ENCODE measurements around the gene RAD51B.

DNA sequence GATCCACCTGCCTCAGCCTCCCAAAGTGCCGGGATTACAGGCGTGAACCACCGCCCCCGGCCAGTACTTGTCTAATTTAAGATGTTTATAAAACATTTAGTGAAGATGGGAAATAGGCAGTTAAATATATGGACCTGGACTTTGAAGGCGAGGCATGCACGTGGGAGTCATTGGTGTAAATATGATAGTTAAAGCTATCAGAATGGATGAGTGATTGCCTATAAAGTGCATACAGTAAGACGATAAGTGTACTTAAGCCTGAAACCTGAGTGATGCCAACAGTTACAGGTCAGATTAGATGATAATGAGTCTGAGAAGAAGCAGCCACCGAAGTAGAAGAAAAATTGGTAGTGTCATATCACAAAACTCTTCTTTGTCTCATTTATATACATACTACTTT, 11.5 kb downstream of the RAD51B start:
- TF ChIP-seq JUND (CRISPR knock-in tag; IDR thresholded peaks at IDR 0.05) (no peak), BCLAF1 (IDR thresholded peaks at IDR 0.05) (no peak), CTCF (CRISPR knock-in tag; IDR thresholded peaks at IDR 0.05) (no peak), ZNF280B (CRISPR knock-in tag; IDR thresholded peaks at IDR 0.05; ENCODE audit: borderline replicate concordance) (no peak), U2AF2 (IDR thresholded peaks at IDR 0.05; ENCODE audit: low read depth, low read length) (no peak)

All from HepG2 (cell line).